Measurements from ENCODE around the gene EHMT1. TPM values are rescaled to one million over a fixed set of nuclear protein-coding genes. Genes with fewer than 3 reads are reported as not detected.

EHMT1 gene
- total RNA-seq, 2 experiments from 2014 or later, result 145 to 295 TPM

- H2AFZ ChIP-seq (ENCODE audit: low read length), result no peak overlapping the region
- no peaks in the 10 kb centered on the region for H3K9me2 ChIP-seq (ENCODE audit: insufficient read depth, low read length)
- H3K27ac ChIP-seq (ENCODE audit: low read depth, low read length, poor library complexity, severe bottlenecking), result no peak overlapping the region
- H4K20me1 ChIP-seq (ENCODE audit: insufficient read depth, low read length), result no peaks in the 10 kb centered on the region
- peaks cover 85% of the 10 kb centered on the region for H3K36me3 ChIP-seq (ENCODE audit: insufficient read depth, low read length)
- TF ChIP-seq EZH2phosphoT487 (IDR thresholded peaks at IDR 0.05; ENCODE audit: borderline replicate concordance, low read depth, low read length) (no peak), CTCF (conservative IDR thresholded peaks at IDR 0.05; ENCODE audit: low read length) (no peak)
- H3K9me3 ChIP-seq (ENCODE audit: low read length), result no peaks in the 10 kb centered on the region
- no peaks in the 10 kb centered on the region for H3K4me1 ChIP-seq (ENCODE audit: insufficient read depth, low read length, poor library complexity, severe bottlenecking)
- no TSS peak for BruUV-seq (replicated peaks)
- ChIA-PET POLR2A (no interaction called here), CTCF (ENCODE audit: unreplicated experiment) (no interaction called here)
- DNase-seq (ENCODE audit: low spot score), result no peak
- no peak overlapping the region for H3K4me3 ChIP-seq (ENCODE audit: low read depth, low read length, poor library complexity, severe bottlenecking)
- H3K79me2 ChIP-seq (ENCODE audit: insufficient read depth, low read depth, low read length), result no peaks in the 10 kb centered on the region
- intact Hi-C loops (cut with micrococcal nuclease; ENCODE audit: unreplicated experiment), result no loop called here
- no peak overlapping the region for H3K4me2 ChIP-seq (ENCODE audit: low read length)
These were observed 216.2 kb downstream of the EHMT1 start for GRCh38 chr9:137834846-137835546.

GRCh38 chr9:137836151-137836830, 217.5 kb downstream of the EHMT1 start:
- H3K4me3 ChIP-seq (ENCODE audit: low read depth, low read length, poor library complexity, severe bottlenecking), result no peak overlapping the region
- no peak for DNase-seq (ENCODE audit: low spot score)
- intact Hi-C loops (cut with micrococcal nuclease; ENCODE audit: unreplicated experiment), result no loop called here
- TF ChIP-seq EZH2phosphoT487 (IDR thresholded peaks at IDR 0.05; ENCODE audit: borderline replicate concordance, low read depth, low read length) (no peak), CTCF (conservative IDR thresholded peaks at IDR 0.05; ENCODE audit: low read length) (no peak)
- POLR2A ChIA-PET, result no interaction called here
- no peak overlapping the region for H3K4me2 ChIP-seq (ENCODE audit: low read length)
- H3K4me1 ChIP-seq (ENCODE audit: insufficient read depth, low read length, poor library complexity, severe bottlenecking), result no peaks in the 10 kb centered on the region
- CTCF ChIA-PET (ENCODE audit: unreplicated experiment), result interaction anchor here (0.6 kb wide), 1 partner anchor 75 kb away, joined by 3 read pairs; no protein-coding TSS in a partner anchor
- no TSS peak for BruUV-seq (replicated peaks)
- H3K9me2 ChIP-seq (ENCODE audit: insufficient read depth, low read length), result no peaks in the 10 kb centered on the region
- H4K20me1 ChIP-seq (ENCODE audit: insufficient read depth, low read length), result no peaks in the 10 kb centered on the region
- no peaks in the 10 kb centered on the region for H3K9me3 ChIP-seq (ENCODE audit: low read length)
- peaks cover 72% of the 10 kb centered on the region for H3K36me3 ChIP-seq (ENCODE audit: insufficient read depth, low read length)
- H3K27ac ChIP-seq (ENCODE audit: low read depth, low read length, poor library complexity, severe bottlenecking), result no peak overlapping the region
- H2AFZ ChIP-seq (ENCODE audit: low read length), result no peak overlapping the region
- H3K79me2 ChIP-seq (ENCODE audit: insufficient read depth, low read depth, low read length), result no peaks in the 10 kb centered on the region

- Histone ChIP-seq H3K4me3 (ENCODE audit: low read depth, low read length, poor library complexity, severe bottlenecking) (no peak overlapping the region), H3K27ac (ENCODE audit: low read depth, low read length, poor library complexity, severe bottlenecking) (no peak overlapping the region), H3K9me2 (ENCODE audit: insufficient read depth, low read length) (no peaks in the 10 kb centered on the region), H4K20me1 (ENCODE audit: insufficient read depth, low read length) (no peaks in the 10 kb centered on the region), H3K36me3 (ENCODE audit: insufficient read depth, low read length) (peaks cover 66% of the 10 kb centered on the region), H3K4me2 (ENCODE audit: low read length) (no peak overlapping the region), H3K4me1 (ENCODE audit: insufficient read depth, low read length, poor library complexity, severe bottlenecking) (no peaks in the 10 kb centered on the region), H3K9me3 (ENCODE audit: low read length) (no peaks in the 10 kb centered on the region), H2AFZ (ENCODE audit: low read length) (no peak overlapping the region), H3K79me2 (ENCODE audit: insufficient read depth, low read depth, low read length) (no peaks in the 10 kb centered on the region)
- CTCF ChIA-PET (ENCODE audit: unreplicated experiment), result no interaction called here
- TF ChIP-seq CTCF (conservative IDR thresholded peaks at IDR 0.05; ENCODE audit: low read length) (no peak), EZH2phosphoT487 (IDR thresholded peaks at IDR 0.05; ENCODE audit: borderline replicate concordance, low read depth, low read length) (no peak)
- BruUV-seq (replicated peaks), result no TSS peak
- intact Hi-C loops (cut with micrococcal nuclease; ENCODE audit: unreplicated experiment), result no loop called here
- no peak for DNase-seq (ENCODE audit: low spot score)
- POLR2A ChIA-PET, result no interaction called here
These were observed 218.0 kb downstream of the EHMT1 start for GRCh38 chr9:137836831-137837241.
